ENCODE measurements around the gene PIM2. TPM values are rescaled to one million over a fixed set of nuclear protein-coding genes. Genes with fewer than 3 reads are reported as not detected.

PIM2 gene
- total RNA-seq (100 to 1,000 TPM; 126 to 132 TPM), polyA plus RNA-seq (100 to 1,000 TPM; 170 to 331 (median 313) TPM), total RNA-seq (94.3 to 590 (median 196) reads per million in 6 experiments)

DNA sequence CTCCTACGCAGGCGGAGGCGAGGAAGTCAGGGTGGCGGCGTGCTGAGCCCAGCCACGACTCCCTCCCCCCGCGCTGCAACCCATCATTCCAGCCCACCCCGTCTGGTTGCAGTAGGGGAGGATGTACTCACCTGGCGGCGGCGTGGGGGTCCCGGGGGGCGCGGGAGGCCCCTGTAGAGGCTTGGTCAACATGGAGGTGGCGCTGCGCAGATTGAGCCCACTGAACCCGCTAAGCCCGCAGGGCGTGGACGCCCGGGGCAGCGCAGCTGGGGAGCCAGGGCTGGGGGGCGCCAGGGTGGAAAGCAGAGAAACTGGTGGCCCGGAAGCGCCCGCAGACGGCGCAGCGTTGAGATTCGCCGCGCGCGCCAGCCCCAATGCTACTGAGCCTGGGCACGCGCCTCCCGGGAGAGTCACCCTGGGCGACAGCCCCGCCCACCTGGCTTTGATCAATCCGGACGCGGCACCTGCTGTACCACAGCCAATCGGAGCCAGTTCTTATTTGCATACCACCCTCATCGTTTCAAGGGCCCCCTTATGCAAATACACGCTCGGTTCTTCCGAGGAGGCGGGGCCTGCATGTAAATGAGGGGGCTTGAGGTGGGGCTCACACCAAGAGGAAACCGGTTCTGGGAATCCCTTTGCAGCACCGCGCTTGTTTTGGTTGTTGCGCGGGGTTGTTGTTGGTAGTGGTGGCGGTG is at the start of gene PIM2:
PIM2 (minus strand) TSS at position 382 of the 698 bp plus-strand sequence; CDS start at position 192, 190 bp downstream.
- DNase-seq (peak; percentile 84 to 97 (median 91)), ATAC-seq (peak; percentile 73 to 75)
- Mint-ChIP-seq H3K36me3 (peaks cover 11 to 61% (median 21%) of the 10 kb centered on the region in 3 donors), H3K4me1 (peaks cover 14 to 67% (median 45%) of the 10 kb centered on the region in 4 donors), H3K27me3 (peaks cover 0 to 2% (median 0%) of the 10 kb centered on the region in 5 donors), H3K9me3 (no peaks in the 10 kb centered on the region), H3K27ac (peak within 1 kb of the TSS; percentile 87 to 99 (median 97)), H3K4me3 (peak within 1 kb of the TSS; percentile 95 to 99 (median 98))
- POLR2A ChIA-PET, result interaction anchor here (0.6 to 11.5 kb wide), 9 partner anchors 8 to 287 kb away, joined by 3 to 276 read pairs (median 7); partner anchors contain the start of genes OTUD5, PQBP1 and TIMM17B

DNA sequence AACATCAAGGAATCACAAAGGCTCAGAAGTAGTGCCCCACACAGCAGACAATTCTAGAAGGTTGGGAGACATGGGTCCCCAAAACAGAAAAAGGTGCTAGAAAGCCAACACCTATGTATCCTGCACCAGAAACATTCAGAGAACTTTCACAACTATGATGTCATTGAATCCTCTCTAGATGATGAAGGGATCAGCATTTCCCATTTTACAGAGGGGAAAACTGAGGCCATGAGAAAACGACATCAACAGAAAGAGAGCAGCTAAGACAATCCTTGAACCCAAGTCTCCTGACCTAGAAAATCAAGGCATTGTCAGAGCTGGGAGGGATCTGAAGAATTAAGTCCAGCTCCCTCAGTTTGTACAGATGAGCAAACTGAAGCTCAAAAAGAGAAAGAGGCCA is 49.6 kb upstream of the PIM2 start:
- Mint-ChIP-seq H3K27me3 (peaks cover 0 to 1% (median 0%) of the 10 kb centered on the region in 5 donors), H3K4me1 (peaks cover 7 to 34% (median 10%) of the 10 kb centered on the region in 4 donors), H3K27ac (peak overlapping the region in 1 of 10 donors; percentile 47), H3K9me3 (no peaks in the 10 kb centered on the region), H3K4me3 (no peak overlapping the region), H3K36me3 (peaks cover 0 to 3% (median 0%) of the 10 kb centered on the region in 3 donors)
- POLR2A ChIA-PET, result interaction anchor here (0.8 kb wide), 1 partner anchor 9 kb away, joined by 3 read pairs; no protein-coding TSS in a partner anchor
- no peak for ATAC-seq
- DNase-seq, result no peak

DNA sequence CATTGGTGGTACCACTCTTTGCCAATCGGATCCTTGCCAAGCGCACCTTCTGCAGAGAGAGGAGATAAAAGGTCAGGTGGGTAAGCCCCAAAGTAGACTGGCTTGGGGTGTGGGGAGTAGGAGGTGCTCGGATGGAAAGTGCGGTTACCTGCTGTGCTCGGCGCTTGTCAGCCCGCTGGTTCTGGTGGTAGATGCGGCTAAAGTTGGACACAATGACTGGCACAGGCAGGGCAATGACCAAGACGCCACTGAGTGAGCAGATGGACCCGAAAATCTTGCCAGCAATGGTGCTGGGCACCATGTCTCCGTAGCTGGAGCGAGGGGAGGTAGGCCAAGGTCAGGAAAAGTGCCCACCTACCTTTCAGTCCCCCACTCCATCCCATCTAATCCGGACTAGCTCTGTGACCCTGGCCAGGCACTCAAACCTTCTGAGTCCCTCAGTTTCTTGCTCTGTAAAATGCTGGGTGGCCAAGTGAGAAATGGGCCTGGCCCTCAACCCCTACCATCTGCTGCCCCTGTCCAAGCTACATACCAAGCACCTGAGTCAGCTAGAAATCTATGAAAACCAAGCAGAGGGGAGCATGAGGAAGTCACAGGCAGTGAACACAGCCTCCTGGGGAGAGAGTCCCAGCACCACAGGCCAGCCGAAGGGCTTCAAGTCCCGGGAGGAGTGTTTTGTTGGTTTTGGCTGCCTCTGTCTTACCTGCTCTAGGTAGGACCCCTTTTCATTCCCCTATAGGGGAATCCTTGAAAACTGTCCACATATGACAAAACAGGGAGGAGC is 48.2 kb upstream of the PIM2 start:
- Mint-ChIP-seq H3K27ac (peak overlapping the region in 1 of 10 donors; percentile 70), H3K36me3 (no peaks in the 10 kb centered on the region), H3K9me3 (no peaks in the 10 kb centered on the region), H3K4me3 (no peak overlapping the region), H3K27me3 (no peaks in the 10 kb centered on the region), H3K4me1 (peaks cover 3 to 20% (median 4%) of the 10 kb centered on the region in 4 donors)
- POLR2A ChIA-PET, result interaction anchor here (0.6 kb wide), 1 partner anchor 133 kb away, joined by 3 read pairs; no protein-coding TSS in a partner anchor
- DNase-seq (no peak), ATAC-seq (no peak)

DNA sequence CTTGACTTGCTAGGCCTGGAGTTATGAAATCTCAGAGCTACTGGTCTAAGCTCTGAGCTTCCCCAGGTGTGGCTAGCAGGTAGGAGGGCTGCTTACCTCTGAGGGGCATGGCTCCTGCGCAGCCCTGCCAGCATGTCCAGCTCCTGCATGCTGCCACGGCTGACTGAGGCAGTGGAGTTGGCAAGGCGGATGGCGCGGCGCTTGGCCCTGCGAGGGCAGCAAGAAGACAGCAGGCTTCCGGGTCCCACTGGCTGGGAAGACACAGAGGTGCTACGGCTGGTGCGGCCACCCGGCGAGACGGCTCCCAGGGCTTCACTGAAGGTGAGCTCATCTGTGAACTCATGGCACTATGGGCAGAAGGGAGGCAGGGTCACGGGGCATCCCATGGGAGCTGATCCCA is 47.1 kb upstream of the PIM2 start:
- Mint-ChIP-seq H3K36me3 (no peaks in the 10 kb centered on the region), H3K9me3 (no peaks in the 10 kb centered on the region), H3K27ac (no peak overlapping the region), H3K27me3 (no peaks in the 10 kb centered on the region), H3K4me1 (peaks cover 1 to 9% (median 3%) of the 10 kb centered on the region in 4 donors), H3K4me3 (no peak overlapping the region)
- DNase-seq (no peak), ATAC-seq (no peak)
- POLR2A ChIA-PET, result no interaction called here

DNA sequence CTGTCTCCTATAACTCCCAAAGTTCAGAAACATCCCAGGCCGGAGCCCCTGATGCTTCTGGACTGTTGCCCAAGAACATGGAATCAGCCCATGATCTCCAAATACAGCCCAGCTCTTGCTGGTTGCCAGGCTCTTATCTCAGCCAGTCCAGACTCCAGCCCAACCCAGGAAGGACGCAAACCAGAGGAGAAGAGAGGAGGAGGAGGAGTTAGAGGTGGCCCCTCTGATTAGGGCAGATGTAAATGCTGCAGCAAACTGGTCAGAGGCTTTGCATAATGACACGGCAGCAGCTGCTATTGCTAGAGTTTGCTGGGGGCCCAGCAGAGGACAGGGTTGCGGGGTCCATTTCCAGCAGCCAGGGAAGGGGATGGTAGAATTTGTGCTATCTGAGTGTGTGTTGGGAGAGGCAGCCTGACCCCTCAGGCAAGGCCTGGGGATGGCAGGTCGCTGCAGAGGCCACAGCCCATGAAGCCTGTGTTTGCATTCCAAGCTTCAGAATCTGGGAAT is 42.8 kb upstream of the PIM2 start:
- ATAC-seq (no peak), DNase-seq (no peak)
- Mint-ChIP-seq H3K27ac (peak overlapping the region in 2 of 10 donors; percentile 31 to 65), H3K4me1 (peaks cover 8 to 23% (median 12%) of the 10 kb centered on the region in 4 donors), H3K4me3 (no peak overlapping the region), H3K9me3 (no peaks in the 10 kb centered on the region), H3K27me3 (no peaks in the 10 kb centered on the region), H3K36me3 (no peaks in the 10 kb centered on the region)
- POLR2A ChIA-PET, result interaction anchor here (0.8 to 1.2 kb wide), 2 partner anchors 9 to 50 kb away, joined by 4 read pairs; partner anchors contain the start of gene SLC35A2

DNA sequence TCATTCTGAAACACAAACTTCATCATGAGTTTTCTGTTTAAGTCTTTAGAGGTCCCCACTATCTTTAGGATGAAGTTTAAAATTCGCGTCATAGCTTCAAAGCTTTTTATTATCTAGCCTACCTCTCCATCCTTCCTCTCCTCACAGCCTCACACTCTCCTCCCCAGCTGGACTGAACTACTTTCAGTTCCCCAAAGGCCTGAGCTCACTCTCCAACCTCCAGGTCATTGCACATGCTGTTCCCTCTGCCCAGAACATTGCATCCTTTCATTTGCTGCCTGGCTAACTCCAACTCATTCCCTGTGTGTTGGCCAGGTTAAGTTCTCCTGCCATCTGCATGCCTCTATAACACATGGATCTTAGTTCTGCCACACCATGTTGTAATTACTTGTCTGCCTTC is 41.5 kb upstream of the PIM2 start:
- Mint-ChIP-seq H3K4me3 (peak overlapping the region in 8 of 10 donors; percentile 8 to 69 (median 38)), H3K27me3 (no peaks in the 10 kb centered on the region), H3K9me3 (peaks cover 0 to 3% (median 0%) of the 10 kb centered on the region in 9 donors), H3K36me3 (peaks cover 0 to 4% (median 0%) of the 10 kb centered on the region in 3 donors), H3K27ac (peak overlapping the region in 9 of 10 donors; percentile 16 to 100 (median 82)), H3K4me1 (peaks cover 10 to 36% (median 22%) of the 10 kb centered on the region in 4 donors)
- POLR2A ChIA-PET, result interaction anchor here (1.4 kb wide), 1 partner anchor 8 kb away, joined by 3 read pairs; no protein-coding TSS in a partner anchor
- DNase-seq, result no peak
- no peak for ATAC-seq

DNA sequence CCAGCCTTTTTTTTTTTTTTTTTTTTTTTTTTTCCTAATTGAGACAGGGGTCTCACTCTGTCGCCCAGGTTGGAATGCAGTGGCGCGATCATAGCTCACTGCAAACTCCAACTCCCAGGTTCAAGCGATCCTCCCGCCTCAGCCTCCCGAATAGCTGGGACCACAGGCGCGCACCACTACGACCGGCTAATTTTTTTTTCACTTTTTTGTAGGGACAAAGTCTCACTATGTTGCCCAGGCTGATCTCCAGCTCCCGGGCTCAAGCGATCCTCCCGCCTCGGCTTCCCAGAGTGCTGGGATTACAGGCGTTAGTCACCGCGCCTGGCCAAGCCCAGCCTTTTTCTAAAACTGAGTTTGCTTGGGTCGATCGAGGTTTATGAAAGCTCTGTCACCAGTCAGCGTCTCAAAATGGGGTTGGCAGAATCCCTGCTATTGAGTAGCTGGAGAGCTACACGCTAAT is 39.8 kb upstream of the PIM2 start:
- Mint-ChIP-seq H3K27ac (peak overlapping the region; percentile 96 to 100 (median 100)), H3K9me3 (peaks cover 0 to 3% (median 0%) of the 10 kb centered on the region in 9 donors), H3K36me3 (peaks cover 0 to 13% (median 0%) of the 10 kb centered on the region in 3 donors), H3K4me1 (peaks cover 15 to 52% (median 35%) of the 10 kb centered on the region in 4 donors), H3K27me3 (no peaks in the 10 kb centered on the region), H3K4me3 (peak overlapping the region; percentile 93 to 100 (median 99))
- ATAC-seq (no peak), DNase-seq (peak in 2 of 10 donors; percentile 28 to 61)
- POLR2A ChIA-PET, result interaction anchor here (0.5 to 5.5 kb wide), 36 partner anchors 10 to 1959 kb away, joined by 3 to 94 read pairs (median 6); partner anchors contain the start of genes ERAS, GRIPAP1, HDAC6 and KCND1

DNA sequence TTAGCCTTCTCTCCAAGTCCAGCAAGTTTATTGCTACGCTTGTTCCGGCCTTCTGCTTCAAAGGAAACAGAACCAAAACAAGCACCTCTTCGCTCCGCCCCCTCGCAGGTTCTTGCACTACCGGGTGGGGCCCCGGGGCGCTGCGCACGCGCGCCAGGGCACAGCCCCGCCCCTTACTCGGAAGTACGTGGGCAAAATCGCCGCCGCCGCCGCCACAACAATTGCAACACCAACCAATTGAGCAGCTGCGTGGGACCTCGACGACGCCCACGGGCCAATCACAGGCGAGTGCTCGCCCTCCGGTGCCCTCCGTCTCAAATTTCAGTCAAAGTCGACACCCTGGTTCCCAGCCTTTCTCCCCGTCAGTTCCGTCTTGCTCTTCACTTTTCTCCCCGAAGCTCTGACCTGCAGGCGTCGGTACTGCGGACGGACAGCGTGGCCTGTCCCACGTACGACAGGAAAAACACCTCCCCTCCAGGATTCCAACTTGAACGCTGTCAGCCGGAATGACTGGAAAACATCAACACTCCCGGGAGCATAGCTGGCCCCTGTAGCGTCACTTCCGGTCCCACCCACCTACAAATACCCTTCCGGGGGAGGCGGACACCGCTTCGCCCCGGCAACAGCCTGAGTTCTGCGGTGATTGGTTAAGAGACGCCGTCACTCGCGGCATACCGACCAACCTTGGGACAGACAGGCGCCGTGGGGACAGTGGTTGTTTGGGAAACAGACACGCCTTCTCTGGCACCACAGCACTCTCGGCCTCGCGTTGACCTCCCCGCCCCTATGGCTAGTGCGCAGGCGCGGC is 39.2 kb upstream of the PIM2 start:
- ATAC-seq (peak; percentile 80 to 81), DNase-seq (peak; percentile 87 to 98 (median 93))
- peaks cover 0 to 3% (median 0%) of the 10 kb centered on the region in 9 donors for H3K9me3 Mint-ChIP-seq
- H3K4me1 Mint-ChIP-seq, result peaks cover 18 to 56% (median 42%) of the 10 kb centered on the region in 4 donors
- H3K27me3 Mint-ChIP-seq, result no peaks in the 10 kb centered on the region
- peak overlapping the region; percentile 96 to 100 (median 100) for H3K27ac Mint-ChIP-seq
- POLR2A ChIA-PET, result interaction anchor here (0.6 to 5.5 kb wide), 35 partner anchors 10 to 1958 kb away, joined by 3 to 94 read pairs (median 6); partner anchors contain the start of genes ERAS, GRIPAP1, HDAC6 and KCND1
- H3K36me3 Mint-ChIP-seq, result peaks cover 0 to 16% (median 0%) of the 10 kb centered on the region in 3 donors
- peak overlapping the region; percentile 93 to 100 (median 99) for H3K4me3 Mint-ChIP-seq

DNA sequence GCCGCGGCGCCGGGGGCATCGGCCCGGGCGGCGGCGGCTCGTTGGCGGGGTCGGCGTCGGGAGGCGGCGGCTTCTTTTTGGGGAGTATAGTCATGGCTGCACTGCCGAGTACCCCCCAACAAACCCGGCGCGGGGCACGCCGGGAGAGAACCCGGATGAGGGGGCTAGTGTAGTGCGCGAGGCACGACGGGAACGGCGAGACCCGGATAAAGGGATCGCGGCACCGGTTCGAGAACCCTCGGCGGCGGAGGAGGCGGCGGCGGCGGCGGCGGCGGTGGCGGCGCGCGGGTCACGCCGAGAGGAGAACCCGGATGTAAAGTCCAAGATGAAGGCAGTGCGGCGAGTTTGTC is 38.6 kb upstream of the PIM2 start, which contains the start of gene OTUD5:
OTUD5 (minus strand) TSS at position 131 of the 350 bp plus-strand sequence; CDS start at position 94, 37 bp downstream.
- peaks cover 0 to 16% (median 0%) of the 10 kb centered on the region in 3 donors for H3K36me3 Mint-ChIP-seq
- peak in 9 of 10 donors; percentile 70 to 91 (median 79) for DNase-seq
- no peaks in the 10 kb centered on the region for H3K27me3 Mint-ChIP-seq
- H3K4me1 Mint-ChIP-seq, result peaks cover 19 to 62% (median 48%) of the 10 kb centered on the region in 4 donors
- peak within 1 kb of the TSS; percentile 93 to 100 (median 99) for H3K4me3 Mint-ChIP-seq
- peak within 1 kb of the TSS; percentile 96 to 100 (median 100) for H3K27ac Mint-ChIP-seq
- ATAC-seq, result peak; percentile 57 to 61
- peaks cover 0 to 3% (median 0%) of the 10 kb centered on the region in 9 donors for H3K9me3 Mint-ChIP-seq
- POLR2A ChIA-PET, result interaction anchor here (0.9 to 5.5 kb wide), 23 partner anchors 9 to 418 kb away, joined by 3 to 94 read pairs (median 8); partner anchors contain the start of genes GRIPAP1, HDAC6, KCND1 and PIM2

DNA sequence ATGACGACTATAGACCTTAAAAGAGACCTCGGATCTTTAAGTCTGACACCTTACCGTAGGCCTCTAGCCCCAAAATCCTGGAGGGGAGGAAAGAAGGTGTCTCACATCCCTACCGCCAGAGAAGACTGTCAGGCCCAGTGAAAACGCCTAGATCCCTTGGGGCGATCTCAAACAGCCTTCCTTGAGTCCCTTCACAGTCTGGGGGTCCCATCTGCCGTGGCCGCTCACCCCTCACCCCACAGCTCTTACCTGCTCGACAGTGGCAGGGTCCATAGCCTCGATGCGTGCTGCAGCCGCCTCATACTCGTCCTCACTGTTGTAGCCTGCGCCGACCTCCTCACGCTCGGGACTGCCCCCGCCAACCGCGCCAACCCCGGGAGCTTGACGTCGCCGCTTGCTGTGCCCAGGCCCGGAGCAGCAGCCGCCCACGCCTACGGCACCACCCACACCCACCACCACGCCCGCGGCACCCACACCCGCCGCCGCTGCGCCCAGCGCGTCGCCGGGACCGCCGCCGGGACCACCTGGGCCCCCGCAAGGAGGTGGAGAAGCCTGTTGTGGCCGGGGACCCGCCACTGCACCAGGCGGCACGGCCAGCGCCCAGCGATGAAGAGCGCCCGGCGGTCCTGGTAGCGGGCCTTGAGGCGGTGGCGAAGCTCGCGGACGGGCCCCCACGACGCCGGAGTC is 38.0 kb upstream of the PIM2 start:
- peaks cover 19 to 68% (median 53%) of the 10 kb centered on the region in 4 donors for H3K4me1 Mint-ChIP-seq
- ATAC-seq (peak; percentile 13 to 22), DNase-seq (peak; percentile 27 to 73 (median 56))
- no peaks in the 10 kb centered on the region for H3K27me3 Mint-ChIP-seq
- peak overlapping the region; percentile 75 to 93 (median 82) for H3K4me3 Mint-ChIP-seq
- POLR2A ChIA-PET, result interaction anchor here (0.9 to 5.5 kb wide), 11 partner anchors 13 to 417 kb away, joined by 3 to 94 read pairs (median 17); partner anchors contain the start of genes GRIPAP1, PIM2, PQBP1 and TBC1D25
- H3K9me3 Mint-ChIP-seq, result peaks cover 0 to 3% (median 0%) of the 10 kb centered on the region in 9 donors
- peak overlapping the region; percentile 75 to 100 (median 92) for H3K27ac Mint-ChIP-seq
- peaks cover 0 to 19% (median 0%) of the 10 kb centered on the region in 3 donors for H3K36me3 Mint-ChIP-seq
